ENCODE results near the gene B2M.

Gene B2M

GRCh38 chr15:44706946-44707636 is 4.2 kb upstream of the B2M start:
- no peak for TF ChIP-seq CTCF (IDR thresholded peaks at IDR 0.05; ENCODE audit: low read depth, low read length)
- no peak for DNase-seq (ENCODE audit: extremely low read depth, low read depth)

GRCh38 chr15:44710236-44711095 is 851 bp upstream of the B2M start:
- DNase-seq (ENCODE audit: extremely low read depth, low read depth), result no peak
- peak; percentile 50 for TF ChIP-seq CTCF (IDR thresholded peaks at IDR 0.05; ENCODE audit: low read depth, low read length)

- no peak for DNase-seq (ENCODE audit: extremely low read depth, low read depth)
- TF ChIP-seq CTCF (IDR thresholded peaks at IDR 0.05; ENCODE audit: low read depth, low read length), result no peak
Observed at GRCh38 chr15:44711743-44712345, 527 bp downstream of the B2M start.

- no peak for TF ChIP-seq CTCF (IDR thresholded peaks at IDR 0.05; ENCODE audit: low read depth, low read length)
- peak; percentile 69 for DNase-seq (ENCODE audit: extremely low read depth, low read depth)
Observed at GRCh38 chr15:44712346-44713005, 1.2 kb downstream of the B2M start.

GRCh38 chr15:44713006-44713966 is 2.0 kb downstream of the B2M start:
- no peak for DNase-seq (ENCODE audit: extremely low read depth, low read depth)
- TF ChIP-seq CTCF (IDR thresholded peaks at IDR 0.05; ENCODE audit: low read depth, low read length), result no peak; the same call in 1 of the 2 replicates

- DNase-seq (ENCODE audit: extremely low read depth, low read depth), result no peak
- no peak for TF ChIP-seq CTCF (IDR thresholded peaks at IDR 0.05; ENCODE audit: low read depth, low read length)
Observed at GRCh38 chr15:44715142-44715796, 4.0 kb downstream of the B2M start.
